GM19467 (cell line): ENCODE measurements around the gene FLT3.
A peak's percentile ranks its signal among the peaks of the same experiment; 100 is the strongest.
"Not testable (repeated sequence)": the region's sequence is repeated elsewhere in the genome, so short reads cannot be mapped to it uniquely, and the experiment has no call there.

Experiments used
- ATAC-seq: cut with Tn5 transposase; IDR thresholded peaks from one replicate; pipeline ENCODE4 v1.9.1; 2021; ENCODE audit warnings: mild to moderate bottlenecking, moderate library complexity; ENCODE audit not compliant: unreplicated experiment

The FLT3 gene

GRCh38 chr13:28100150-28101121 lies at the start of gene FLT3:
Gene FLT3, minus strand, starts transcription at chr13:28100576. Its CDS starts 66 bp downstream, at chr13:28100510.
- ATAC-seq, result no peak

- ATAC-seq, result no peak
These were observed 47.1 kb upstream of the FLT3 start for GRCh38 chr13:28147495-28147894.

GRCh38 chr13:28145049-28145448 lies 44.7 kb upstream of the FLT3 start:
- ATAC-seq, result no peak

- not testable (repeated sequence) for ATAC-seq
These were observed 41.2 kb upstream of the FLT3 start for GRCh38 chr13:28141542-28141941.

- ATAC-seq, result no peak
These were observed 40.2 kb upstream of the FLT3 start for GRCh38 chr13:28140433-28141125.

GRCh38 chr13:28138756-28139470 lies 38.5 kb upstream of the FLT3 start:
- peak; percentile 38 for ATAC-seq

GRCh38 chr13:28138012-28138755 lies 37.8 kb upstream of the FLT3 start, which contains the start of gene PAN3:
Gene PAN3, plus strand, starts transcription at chr13:28138545. Its CDS starts 113 bp downstream, at chr13:28138658.
- peak; percentile 57 for ATAC-seq

- peak; percentile 12 for ATAC-seq
These were observed 37.2 kb upstream of the FLT3 start for GRCh38 chr13:28137596-28137995.

- ATAC-seq, result no peak
These were observed 36.5 kb upstream of the FLT3 start for GRCh38 chr13:28136916-28137315.

- no peak for ATAC-seq
These were observed 31.3 kb upstream of the FLT3 start for GRCh38 chr13:28131646-28132045.

- ATAC-seq, result no peak
These were observed 29.7 kb upstream of the FLT3 start for GRCh38 chr13:28129911-28130693.

GRCh38 chr13:28128926-28129325 lies 28.6 kb upstream of the FLT3 start:
- no peak for ATAC-seq

- no peak for ATAC-seq
These were observed 27.7 kb upstream of the FLT3 start for GRCh38 chr13:28128030-28128429.

- no peak for ATAC-seq
These were observed 20.8 kb upstream of the FLT3 start for GRCh38 chr13:28121224-28121623.

GRCh38 chr13:28120317-28120716 lies 19.9 kb upstream of the FLT3 start:
- ATAC-seq, result no peak

- ATAC-seq, result no peak
These were observed 17.5 kb upstream of the FLT3 start for GRCh38 chr13:28117689-28118377.

GRCh38 chr13:28116736-28117135 lies 16.4 kb upstream of the FLT3 start:
- ATAC-seq, result no peak

- ATAC-seq, result no peak
These were observed 10.0 kb upstream of the FLT3 start for GRCh38 chr13:28110414-28110813.

- ATAC-seq, result no peak
These were observed 6.6 kb upstream of the FLT3 start for GRCh38 chr13:28106976-28107375.
